Mammary epithelial cell (primary cell): ENCODE measurements around the gene MAS1L.

Experiments used
- EZH2 ChIP-seq: IDR thresholded peaks from 2 replicates; pipeline ENCODE4 v1.6.1; 2012; ENCODE audit warnings: low read length, inconsistent platforms, borderline replicate concordance
- TF ChIP-seq, protein P1 (sequence below), 2 donors: IDR thresholded peaks in 1 of 2; conservative IDR thresholded peaks in 1 of 2; 2 replicates each; pipeline ENCODE4 v1.5.1; 2011 to 2012; ENCODE audit warnings: inconsistent platforms in 2 of 2, low read length in 2 of 2, mild to moderate bottlenecking in 2 of 2, control low read depth in 1 of 2, low read depth in 1 of 2; ENCODE audit not compliant: insufficient read depth in 1 of 2; ENCODE audit errors: extremely low read depth in 1 of 2

DNA sequence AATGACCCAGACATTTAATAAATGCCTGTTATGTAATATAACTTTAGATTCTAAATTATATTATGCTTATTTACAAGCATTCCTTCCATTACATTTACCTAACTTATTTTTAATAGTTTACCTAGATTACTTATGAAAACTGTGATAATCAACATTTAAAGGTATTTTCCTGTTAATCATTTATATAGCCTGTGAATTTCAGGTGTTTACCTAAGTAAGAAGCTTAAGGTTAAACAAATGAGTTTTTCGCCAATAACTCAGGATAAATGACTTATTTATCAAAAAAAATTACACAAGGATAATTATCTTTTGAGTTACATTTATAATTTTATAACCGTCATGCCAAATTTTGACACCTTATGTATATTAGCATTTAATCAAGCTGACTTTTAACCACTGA, 36.3 kb upstream of the MAS1L start:
- TF ChIP-seq, protein P1, sequence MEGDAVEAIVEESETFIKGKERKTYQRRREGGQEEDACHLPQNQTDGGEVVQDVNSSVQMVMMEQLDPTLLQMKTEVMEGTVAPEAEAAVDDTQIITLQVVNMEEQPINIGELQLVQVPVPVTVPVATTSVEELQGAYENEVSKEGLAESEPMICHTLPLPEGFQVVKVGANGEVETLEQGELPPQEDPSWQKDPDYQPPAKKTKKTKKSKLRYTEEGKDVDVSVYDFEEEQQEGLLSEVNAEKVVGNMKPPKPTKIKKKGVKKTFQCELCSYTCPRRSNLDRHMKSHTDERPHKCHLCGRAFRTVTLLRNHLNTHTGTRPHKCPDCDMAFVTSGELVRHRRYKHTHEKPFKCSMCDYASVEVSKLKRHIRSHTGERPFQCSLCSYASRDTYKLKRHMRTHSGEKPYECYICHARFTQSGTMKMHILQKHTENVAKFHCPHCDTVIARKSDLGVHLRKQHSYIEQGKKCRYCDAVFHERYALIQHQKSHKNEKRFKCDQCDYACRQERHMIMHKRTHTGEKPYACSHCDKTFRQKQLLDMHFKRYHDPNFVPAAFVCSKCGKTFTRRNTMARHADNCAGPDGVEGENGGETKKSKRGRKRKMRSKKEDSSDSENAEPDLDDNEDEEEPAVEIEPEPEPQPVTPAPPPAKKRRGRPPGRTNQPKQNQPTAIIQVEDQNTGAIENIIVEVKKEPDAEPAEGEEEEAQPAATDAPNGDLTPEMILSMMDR (conservative IDR thresholded peaks at IDR 0.05 in 1 of 2, IDR thresholded peaks at IDR 0.05 in 1 of 2; ENCODE audit: extremely low read depth in 1 of 2, insufficient read depth in 1 of 2, low read depth in 1 of 2, low read length in 2 of 2) = no peak
- no peak for TF ChIP-seq EZH2
